Hematopoietic multipotent progenitor cell (in vitro differentiated cells): ENCODE data around the gene RGS17. TPM values are rescaled to one million over a fixed set of nuclear protein-coding genes. Genes with fewer than 3 reads are reported as not detected.
A peak's percentile ranks its signal among the peaks of the same experiment; 100 is the strongest.
"Not testable (repeated sequence)": the region's sequence is repeated elsewhere in the genome, so short reads cannot be mapped to it uniquely, and the experiment has no call there.

Experiments
- DNase-seq, 3 donors: peaks; one replicate each; pipeline ENCODE4 v3.0.0-alpha.2; 2011 to 2015; ENCODE audit warnings: low read depth in 2 of 3, low spot score in 2 of 3
- total RNA-seq: library from RNA; depleted of rRNA; stranded (reverse); fragments of >200 nt; gene quantifications from one replicate; pipeline ENCODE4 v1.2.3, GENCODE V29; 2012

Gene RGS17
- total RNA-seq, 1 donor = under 0.01 TPM

- no peak for DNase-seq
These were observed 4.9 kb downstream of the RGS17 start for GRCh38 chr6:153126218-153126617.

GRCh38 chr6:153125032-153125431 is 6.0 kb downstream of the RGS17 start:
- peak in 1 of 3 donors; percentile 28 for DNase-seq

- peak in 1 of 3 donors; percentile 39 for DNase-seq
These were observed 7.3 kb downstream of the RGS17 start for GRCh38 chr6:153123801-153124200.

- DNase-seq = no peak
These were observed 9.8 kb downstream of the RGS17 start for GRCh38 chr6:153121311-153121710.

- peak in 2 of 3 donors; percentile 42 to 64 for DNase-seq
These were observed 12.8 kb downstream of the RGS17 start for GRCh38 chr6:153117986-153118879.

GRCh38 chr6:153111082-153111481 is 20.0 kb downstream of the RGS17 start:
- DNase-seq = not testable (repeated sequence)

GRCh38 chr6:153110612-153111011 is 20.5 kb downstream of the RGS17 start:
- not testable (repeated sequence) for DNase-seq

- DNase-seq = no peak
These were observed 22.8 kb downstream of the RGS17 start for GRCh38 chr6:153108315-153108714.

- DNase-seq = no peak
These were observed 25.1 kb downstream of the RGS17 start for GRCh38 chr6:153106021-153106420.

GRCh38 chr6:153104220-153104619 is 26.9 kb downstream of the RGS17 start:
- no peak for DNase-seq

- DNase-seq = no peak
These were observed 27.8 kb downstream of the RGS17 start for GRCh38 chr6:153103319-153103655.

GRCh38 chr6:153102605-153103318 is 28.3 kb downstream of the RGS17 start:
- DNase-seq = no peak

GRCh38 chr6:153101461-153101860 is 29.6 kb downstream of the RGS17 start:
- no peak for DNase-seq

- no peak for DNase-seq
These were observed 31.4 kb downstream of the RGS17 start for GRCh38 chr6:153099636-153100035.

GRCh38 chr6:153096792-153097191 is 34.3 kb downstream of the RGS17 start:
- no peak for DNase-seq

- no peak for DNase-seq
These were observed 35.1 kb downstream of the RGS17 start for GRCh38 chr6:153096031-153096430.

- no peak for DNase-seq
These were observed 38.7 kb downstream of the RGS17 start for GRCh38 chr6:153092082-153093013.

- no peak for DNase-seq
These were observed 40.7 kb downstream of the RGS17 start for GRCh38 chr6:153090241-153090930.

- no peak for DNase-seq
These were observed 42.3 kb downstream of the RGS17 start for GRCh38 chr6:153088796-153089195.

GRCh38 chr6:153087436-153087835 is 43.6 kb downstream of the RGS17 start:
- no peak for DNase-seq
